KMS-11 (cell line): ENCODE data around the gene TNNC2.

Source experiments
- H2AFZ ChIP-seq: fragments of 200-600 bp; sonication (generic); 2 replicates; pipeline ENCODE4 v1.6.1; 2016; ENCODE audit warnings: antibody characterized with exemption, mixed run types, low read depth
- H3K27ac ChIP-seq: fragments of 200-600 bp; sonication (generic); 2 replicates; pipeline ENCODE4 v1.6.1; 2016; ENCODE audit warnings: mild to moderate bottlenecking, mixed run types
- H3K27me3 ChIP-seq: fragments of 200-600 bp; sonication (generic); 2 replicates; pipeline ENCODE4 v1.6.1; 2017; ENCODE audit warnings: mild to moderate bottlenecking, low read depth, mixed run types, moderate library complexity; ENCODE audit not compliant: insufficient read depth
- H3K36me3 ChIP-seq: fragments of 200-600 bp; sonication (generic); 2 replicates; pipeline ENCODE4 v1.6.1; 2017; ENCODE audit warnings: mild to moderate bottlenecking, mixed run types; ENCODE audit not compliant: insufficient read depth
- H3K4me1 ChIP-seq: fragments of 200-600 bp; sonication (generic); 2 replicates; pipeline ENCODE4 v1.6.1; 2016; ENCODE audit warnings: mild to moderate bottlenecking, low read depth, mixed run types; ENCODE audit not compliant: poor library complexity, severe bottlenecking
- H3K4me2 ChIP-seq: fragments of 200-600 bp; sonication (generic); 2 replicates; pipeline ENCODE4 v1.7.0; 2016; ENCODE audit warnings: mild to moderate bottlenecking, mixed run types
- H3K4me3 ChIP-seq: fragments of 200-600 bp; sonication (generic); IDR thresholded peaks from 2 replicates; pipeline ENCODE4 v1.6.1; 2017; ENCODE audit warnings: low read depth, low read length, mixed read lengths; ENCODE audit not compliant: insufficient read depth
- H3K79me2 ChIP-seq: fragments of 200-600 bp; sonication (generic); 2 replicates; pipeline ENCODE4 v1.6.1; 2016; ENCODE audit warnings: low read depth, mixed run types; ENCODE audit not compliant: insufficient read depth
- H3K9ac ChIP-seq: fragments of 200-600 bp; sonication (generic); 2 replicates; pipeline ENCODE4 v1.6.1; 2016; ENCODE audit warnings: mild to moderate bottlenecking, mixed run types
- H4K20me1 ChIP-seq: fragments of 200-600 bp; sonication (generic); 2 replicates; pipeline ENCODE4 v1.6.1; 2016; ENCODE audit warnings: mild to moderate bottlenecking, mixed run types; ENCODE audit not compliant: insufficient read depth
- CTCF ChIP-seq: fragments of 200-600 bp; sonication (generic); conservative IDR thresholded peaks from 2 replicates; pipeline ENCODE4 v1.6.1; 2017; ENCODE audit warnings: low read depth, mild to moderate bottlenecking, antibody characterized with exemption, low read length, moderate library complexity, mixed read lengths

The TNNC2 gene

GRCh38 chr20:45828589-45828988, 1.5 kb upstream of the TNNC2 start:
- H3K79me2 ChIP-seq, result no peaks in the 10 kb centered on the region
- H3K27ac ChIP-seq, result no peak overlapping the region
- no peaks in the 10 kb centered on the region for H4K20me1 ChIP-seq
- no peaks in the 10 kb centered on the region for H3K36me3 ChIP-seq
- no peak for TF ChIP-seq CTCF
- no peak overlapping the region for H2AFZ ChIP-seq
- H3K9ac ChIP-seq, result no peak overlapping the region
- no peak overlapping the region for H3K4me3 ChIP-seq
- H3K27me3 ChIP-seq, result no peaks in the 10 kb centered on the region
- H3K4me2 ChIP-seq, result no peak overlapping the region
- peaks cover 5% of the 10 kb centered on the region for H3K4me1 ChIP-seq

GRCh38 chr20:45827712-45828111, 600 bp upstream of the TNNC2 start:
- Histone ChIP-seq H3K27me3 (no peaks in the 10 kb centered on the region), H3K4me1 (peaks cover 5% of the 10 kb centered on the region), H3K4me2 (no peak overlapping the region), H3K36me3 (no peaks in the 10 kb centered on the region), H4K20me1 (no peaks in the 10 kb centered on the region), H3K27ac (no peak overlapping the region), H2AFZ (no peak overlapping the region), H3K4me3 (no peak overlapping the region), H3K79me2 (no peaks in the 10 kb centered on the region), H3K9ac (no peak overlapping the region)
- no peak for TF ChIP-seq CTCF

GRCh38 chr20:45826381-45827019, 612 bp downstream of the TNNC2 start:
- H3K9ac ChIP-seq, result no peak overlapping the region
- no peak for TF ChIP-seq CTCF
- H4K20me1 ChIP-seq, result no peaks in the 10 kb centered on the region
- no peaks in the 10 kb centered on the region for H3K79me2 ChIP-seq
- H3K4me3 ChIP-seq, result no peak overlapping the region
- no peaks in the 10 kb centered on the region for H3K27me3 ChIP-seq
- no peak overlapping the region for H3K27ac ChIP-seq
- no peaks in the 10 kb centered on the region for H3K4me1 ChIP-seq
- H2AFZ ChIP-seq, result no peak overlapping the region
- no peaks in the 10 kb centered on the region for H3K36me3 ChIP-seq
- H3K4me2 ChIP-seq, result no peak overlapping the region

GRCh38 chr20:45823949-45824835, 2.9 kb downstream of the TNNC2 start:
- Histone ChIP-seq H4K20me1 (no peaks in the 10 kb centered on the region), H2AFZ (no peak overlapping the region), H3K4me3 (no peak overlapping the region), H3K27me3 (no peaks in the 10 kb centered on the region), H3K9ac (no peak overlapping the region), H3K36me3 (no peaks in the 10 kb centered on the region), H3K4me2 (no peak overlapping the region), H3K79me2 (no peaks in the 10 kb centered on the region), H3K27ac (no peak overlapping the region), H3K4me1 (no peaks in the 10 kb centered on the region)
- no peak for TF ChIP-seq CTCF
